KMS-11 (cell line): ENCODE results near the gene CPEB3.

Source experiments
- H2AFZ ChIP-seq: fragments of 200-600 bp; sonication (generic); 2 replicates; pipeline ENCODE4 v1.6.1; 2016; ENCODE audit warnings: antibody characterized with exemption, mixed run types, low read depth
- H3K27ac ChIP-seq: fragments of 200-600 bp; sonication (generic); 2 replicates; pipeline ENCODE4 v1.6.1; 2016; ENCODE audit warnings: mild to moderate bottlenecking, mixed run types
- H3K27me3 ChIP-seq: fragments of 200-600 bp; sonication (generic); 2 replicates; pipeline ENCODE4 v1.6.1; 2017; ENCODE audit warnings: mild to moderate bottlenecking, low read depth, mixed run types, moderate library complexity; ENCODE audit not compliant: insufficient read depth
- H3K36me3 ChIP-seq: fragments of 200-600 bp; sonication (generic); 2 replicates; pipeline ENCODE4 v1.6.1; 2017; ENCODE audit warnings: mild to moderate bottlenecking, mixed run types; ENCODE audit not compliant: insufficient read depth
- H3K4me1 ChIP-seq: fragments of 200-600 bp; sonication (generic); 2 replicates; pipeline ENCODE4 v1.6.1; 2016; ENCODE audit warnings: mild to moderate bottlenecking, low read depth, mixed run types; ENCODE audit not compliant: poor library complexity, severe bottlenecking
- H3K4me2 ChIP-seq: fragments of 200-600 bp; sonication (generic); 2 replicates; pipeline ENCODE4 v1.7.0; 2016; ENCODE audit warnings: mild to moderate bottlenecking, mixed run types
- H3K4me3 ChIP-seq: fragments of 200-600 bp; sonication (generic); IDR thresholded peaks from 2 replicates; pipeline ENCODE4 v1.6.1; 2017; ENCODE audit warnings: low read depth, low read length, mixed read lengths; ENCODE audit not compliant: insufficient read depth
- H3K79me2 ChIP-seq: fragments of 200-600 bp; sonication (generic); 2 replicates; pipeline ENCODE4 v1.6.1; 2016; ENCODE audit warnings: low read depth, mixed run types; ENCODE audit not compliant: insufficient read depth
- H3K9ac ChIP-seq: fragments of 200-600 bp; sonication (generic); 2 replicates; pipeline ENCODE4 v1.6.1; 2016; ENCODE audit warnings: mild to moderate bottlenecking, mixed run types
- H4K20me1 ChIP-seq: fragments of 200-600 bp; sonication (generic); 2 replicates; pipeline ENCODE4 v1.6.1; 2016; ENCODE audit warnings: mild to moderate bottlenecking, mixed run types; ENCODE audit not compliant: insufficient read depth
- CTCF ChIP-seq: fragments of 200-600 bp; sonication (generic); conservative IDR thresholded peaks from 2 replicates; pipeline ENCODE4 v1.6.1; 2017; ENCODE audit warnings: low read depth, mild to moderate bottlenecking, antibody characterized with exemption, low read length, moderate library complexity, mixed read lengths

The CPEB3 gene

GRCh38 chr10:92082583-92083280 lies 208.1 kb downstream of the CPEB3 start:
- peak overlapping the region; percentile 56 for H3K4me2 ChIP-seq
- no peak overlapping the region for H2AFZ ChIP-seq
- H3K27ac ChIP-seq: peak overlapping the region; percentile 41
- no peaks in the 10 kb centered on the region for H3K79me2 ChIP-seq
- H3K4me3 ChIP-seq: no peak overlapping the region
- H3K36me3 ChIP-seq: no peaks in the 10 kb centered on the region
- H3K27me3 ChIP-seq: no peaks in the 10 kb centered on the region
- no peaks in the 10 kb centered on the region for H4K20me1 ChIP-seq
- TF ChIP-seq CTCF: no peak
- H3K9ac ChIP-seq: no peak overlapping the region
- peaks cover 43% of the 10 kb centered on the region for H3K4me1 ChIP-seq

GRCh38 chr10:92081641-92082040 lies 209.2 kb downstream of the CPEB3 start:
- no peak overlapping the region for H3K9ac ChIP-seq
- H2AFZ ChIP-seq: no peak overlapping the region
- H3K4me1 ChIP-seq: peaks cover 34% of the 10 kb centered on the region
- no peaks in the 10 kb centered on the region for H3K79me2 ChIP-seq
- no peak overlapping the region for H3K4me2 ChIP-seq
- TF ChIP-seq CTCF: no peak
- H4K20me1 ChIP-seq: no peaks in the 10 kb centered on the region
- H3K27me3 ChIP-seq: no peaks in the 10 kb centered on the region
- H3K27ac ChIP-seq: no peak overlapping the region
- H3K36me3 ChIP-seq: no peaks in the 10 kb centered on the region
- H3K4me3 ChIP-seq: no peak overlapping the region

GRCh38 chr10:92080244-92080643 lies 210.6 kb downstream of the CPEB3 start:
- Histone ChIP-seq H3K4me1 (peaks cover 34% of the 10 kb centered on the region), H3K9ac (no peak overlapping the region), H3K4me2 (no peak overlapping the region), H3K27me3 (no peaks in the 10 kb centered on the region), H2AFZ (no peak overlapping the region), H3K79me2 (no peaks in the 10 kb centered on the region), H3K4me3 (no peak overlapping the region), H3K27ac (no peak overlapping the region), H3K36me3 (no peaks in the 10 kb centered on the region), H4K20me1 (no peaks in the 10 kb centered on the region)
- no peak for TF ChIP-seq CTCF

- Histone ChIP-seq H3K4me2 (no peak overlapping the region), H3K4me1 (peaks cover 29% of the 10 kb centered on the region), H4K20me1 (no peaks in the 10 kb centered on the region), H3K36me3 (no peaks in the 10 kb centered on the region), H3K9ac (no peak overlapping the region), H3K27ac (no peak overlapping the region), H3K4me3 (no peak overlapping the region), H2AFZ (no peak overlapping the region), H3K27me3 (no peaks in the 10 kb centered on the region), H3K79me2 (no peaks in the 10 kb centered on the region)
- no peak for TF ChIP-seq CTCF
These were observed 211.9 kb downstream of the CPEB3 start for GRCh38 chr10:92079003-92079402.
